ENCODE data around the gene ELMO1.

DNA sequence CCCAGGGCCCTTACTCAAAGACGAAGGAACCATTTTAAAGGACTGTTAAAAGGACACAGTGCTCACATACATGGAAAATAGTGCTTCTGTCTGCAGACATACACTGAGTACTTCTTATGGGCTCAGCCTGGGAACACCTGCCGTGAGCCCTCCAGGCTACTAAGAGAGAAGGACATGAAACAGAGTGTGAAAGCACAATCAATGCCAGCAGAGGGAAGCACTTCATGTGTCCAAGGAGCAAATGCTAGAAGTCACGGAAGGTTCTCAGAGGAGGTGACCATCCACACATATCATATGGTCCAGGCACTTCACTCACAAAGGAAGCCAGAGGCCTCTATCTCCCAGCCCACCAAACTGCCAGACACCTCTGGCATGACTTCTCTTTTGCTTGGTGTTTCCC lies 15.5 kb downstream of the ELMO1 start:
- TF ChIP-seq KLF9 (CRISPR knock-in tag; IDR thresholded peaks at IDR 0.05; ENCODE audit: low read depth) (no peak), WIZ (CRISPR knock-in tag; IDR thresholded peaks at IDR 0.05) (no peak), ARNT2 (CRISPR knock-in tag; IDR thresholded peaks at IDR 0.05; ENCODE audit: low read depth) (no peak), ZNF776 (CRISPR knock-in tag; IDR thresholded peaks at IDR 0.05) (no peak), SPEN (CRISPR knock-in tag; IDR thresholded peaks at IDR 0.05; ENCODE audit: low read depth) (no peak), CHD2 (IDR thresholded peaks at IDR 0.05; ENCODE audit: low read depth, low read length) (no peak), TEAD3 (CRISPR knock-in tag; optimal IDR thresholded peaks at IDR 0.05; ENCODE audit: borderline replicate concordance) (no peak), MYC (CRISPR knock-in tag; IDR thresholded peaks at IDR 0.05; ENCODE audit: borderline replicate concordance) (no peak)
- TF ChIP-seq, protein P1, sequence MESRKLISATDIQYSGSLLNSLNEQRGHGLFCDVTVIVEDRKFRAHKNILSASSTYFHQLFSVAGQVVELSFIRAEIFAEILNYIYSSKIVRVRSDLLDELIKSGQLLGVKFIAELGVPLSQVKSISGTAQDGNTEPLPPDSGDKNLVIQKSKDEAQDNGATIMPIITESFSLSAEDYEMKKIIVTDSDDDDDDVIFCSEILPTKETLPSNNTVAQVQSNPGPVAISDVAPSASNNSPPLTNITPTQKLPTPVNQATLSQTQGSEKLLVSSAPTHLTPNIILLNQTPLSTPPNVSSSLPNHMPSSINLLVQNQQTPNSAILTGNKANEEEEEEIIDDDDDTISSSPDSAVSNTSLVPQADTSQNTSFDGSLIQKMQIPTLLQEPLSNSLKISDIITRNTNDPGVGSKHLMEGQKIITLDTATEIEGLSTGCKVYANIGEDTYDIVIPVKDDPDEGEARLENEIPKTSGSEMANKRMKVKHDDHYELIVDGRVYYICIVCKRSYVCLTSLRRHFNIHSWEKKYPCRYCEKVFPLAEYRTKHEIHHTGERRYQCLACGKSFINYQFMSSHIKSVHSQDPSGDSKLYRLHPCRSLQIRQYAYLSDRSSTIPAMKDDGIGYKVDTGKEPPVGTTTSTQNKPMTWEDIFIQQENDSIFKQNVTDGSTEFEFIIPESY (CRISPR knock-in tag; IDR thresholded peaks at IDR 0.05) = no peak
- TF ChIP-seq, protein P2, sequence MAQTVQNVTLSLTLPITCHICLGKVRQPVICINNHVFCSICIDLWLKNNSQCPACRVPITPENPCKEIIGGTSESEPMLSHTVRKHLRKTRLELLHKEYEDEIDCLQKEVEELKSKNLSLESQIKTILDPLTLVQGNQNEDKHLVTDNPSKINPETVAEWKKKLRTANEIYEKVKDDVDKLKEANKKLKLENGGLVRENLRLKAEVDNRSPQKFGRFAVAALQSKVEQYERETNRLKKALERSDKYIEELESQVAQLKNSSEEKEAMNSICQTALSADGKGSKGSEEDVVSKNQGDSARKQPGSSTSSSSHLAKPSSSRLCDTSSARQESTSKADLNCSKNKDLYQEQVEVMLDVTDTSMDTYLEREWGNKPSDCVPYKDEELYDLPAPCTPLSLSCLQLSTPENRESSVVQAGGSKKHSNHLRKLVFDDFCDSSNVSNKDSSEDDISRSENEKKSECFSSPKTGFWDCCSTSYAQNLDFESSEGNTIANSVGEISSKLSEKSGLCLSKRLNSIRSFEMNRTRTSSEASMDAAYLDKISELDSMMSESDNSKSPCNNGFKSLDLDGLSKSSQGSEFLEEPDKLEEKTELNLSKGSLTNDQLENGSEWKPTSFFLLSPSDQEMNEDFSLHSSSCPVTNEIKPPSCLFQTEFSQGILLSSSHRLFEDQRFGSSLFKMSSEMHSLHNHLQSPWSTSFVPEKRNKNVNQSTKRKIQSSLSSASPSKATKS (CRISPR knock-in tag; IDR thresholded peaks at IDR 0.05) = no peak
- TF ChIP-seq, protein P3, sequence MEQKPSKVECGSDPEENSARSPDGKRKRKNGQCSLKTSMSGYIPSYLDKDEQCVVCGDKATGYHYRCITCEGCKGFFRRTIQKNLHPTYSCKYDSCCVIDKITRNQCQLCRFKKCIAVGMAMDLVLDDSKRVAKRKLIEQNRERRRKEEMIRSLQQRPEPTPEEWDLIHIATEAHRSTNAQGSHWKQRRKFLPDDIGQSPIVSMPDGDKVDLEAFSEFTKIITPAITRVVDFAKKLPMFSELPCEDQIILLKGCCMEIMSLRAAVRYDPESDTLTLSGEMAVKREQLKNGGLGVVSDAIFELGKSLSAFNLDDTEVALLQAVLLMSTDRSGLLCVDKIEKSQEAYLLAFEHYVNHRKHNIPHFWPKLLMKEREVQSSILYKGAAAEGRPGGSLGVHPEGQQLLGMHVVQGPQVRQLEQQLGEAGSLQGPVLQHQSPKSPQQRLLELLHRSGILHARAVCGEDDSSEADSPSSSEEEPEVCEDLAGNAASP (CRISPR knock-in tag; IDR thresholded peaks at IDR 0.05; ENCODE audit: borderline replicate concordance) = no peak
- TF ChIP-seq, protein P4, sequence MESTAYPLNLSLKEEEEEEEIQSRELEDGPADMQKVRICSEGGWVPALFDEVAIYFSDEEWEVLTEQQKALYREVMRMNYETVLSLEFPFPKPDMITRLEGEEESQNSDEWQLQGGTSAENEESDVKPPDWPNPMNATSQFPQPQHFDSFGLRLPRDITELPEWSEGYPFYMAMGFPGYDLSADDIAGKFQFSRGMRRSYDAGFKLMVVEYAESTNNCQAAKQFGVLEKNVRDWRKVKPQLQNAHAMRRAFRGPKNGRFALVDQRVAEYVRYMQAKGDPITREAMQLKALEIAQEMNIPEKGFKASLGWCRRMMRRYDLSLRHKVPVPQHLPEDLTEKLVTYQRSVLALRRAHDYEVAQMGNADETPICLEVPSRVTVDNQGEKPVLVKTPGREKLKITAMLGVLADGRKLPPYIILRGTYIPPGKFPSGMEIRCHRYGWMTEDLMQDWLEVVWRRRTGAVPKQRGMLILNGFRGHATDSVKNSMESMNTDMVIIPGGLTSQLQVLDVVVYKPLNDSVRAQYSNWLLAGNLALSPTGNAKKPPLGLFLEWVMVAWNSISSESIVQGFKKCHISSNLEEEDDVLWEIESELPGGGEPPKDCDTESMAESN (CRISPR knock-in tag; conservative IDR thresholded peaks at IDR 0.05) = no peak

Data from HepG2 (cell line).